Caco-2 (cell line): ENCODE measurements around the gene RIOK3. TPM values are rescaled to one million over a fixed set of nuclear protein-coding genes. Genes with fewer than 3 reads are reported as not detected.

Experiments used
- BruUV-seq: library from RNA; stranded (reverse); fragments of 400-500 nt; replicated peaks from 2 replicates; lab custom pipeline; 2021; lab: Mats Ljungman, UMichigan
- CTCF ChIA-PET: fragments of 300-600 bp; sonication (Branson Sonifier 250); formaldehyde crosslinking; loops from one replicate; lab custom pipeline; 2022; ENCODE audit warnings: antibody characterized with exemption; lab: Charles Lee
- POLR2A ChIA-PET: fragments of 300-600 bp; sonication (Branson Sonifier 250); formaldehyde crosslinking; loops from one replicate; lab custom pipeline; 2022; ENCODE audit warnings: antibody characterized with exemption; lab: Charles Lee
- DNase-seq, 2 experiments: peaks; one replicate each; pipeline versions ENCODE4 v3.0.0 to v3.0.0-alpha.2; 2020 to 2022
- H3K27me3 ChIP-seq: replicated peaks from 2 replicates; pipeline ENCODE4 v1.6.0; 2011; ENCODE audit warnings: low read length; ENCODE audit not compliant: control insufficient read depth, insufficient read depth
- H3K36me3 ChIP-seq: 2 replicates; pipeline ENCODE4 v1.5.1; 2011; ENCODE audit warnings: low read length; ENCODE audit not compliant: control insufficient read depth, insufficient read depth
- H3K4me1 ChIP-seq: fragments of 250-450 bp; sonication (Bioruptor Pico); 2 replicates; pipeline ENCODE4 v1.5.1; 2020; ENCODE audit warnings: mild to moderate bottlenecking
- H3K4me3 ChIP-seq: 2 replicates; pipeline ENCODE4 v1.5.1; 2011; ENCODE audit warnings: low read depth, mild to moderate bottlenecking, control low read depth, low read length
- H3K9me3 ChIP-seq: fragments of 250-450 bp; sonication (Bioruptor Pico); 2 replicates; pipeline ENCODE4 v1.5.1; 2020; ENCODE audit warnings: mild to moderate bottlenecking, moderate library complexity
- H3K27ac Mint-ChIP-seq: one replicate; pipeline ENCODE4 v1.8.0; 2022; ENCODE audit warnings: mixed read lengths; ENCODE audit not compliant: unreplicated experiment
- H3K27me3 Mint-ChIP-seq: one replicate; pipeline ENCODE4 v1.8.0; 2022; ENCODE audit warnings: mixed read lengths; ENCODE audit not compliant: insufficient read depth, unreplicated experiment
- H3K36me3 Mint-ChIP-seq: one replicate; pipeline ENCODE4 v1.8.0; 2022; ENCODE audit warnings: mild to moderate bottlenecking, mixed read lengths; ENCODE audit not compliant: insufficient read depth, unreplicated experiment
- H3K4me1 Mint-ChIP-seq: one replicate; pipeline ENCODE4 v1.8.0; 2022; ENCODE audit warnings: low read depth, mixed read lengths; ENCODE audit not compliant: unreplicated experiment
- H3K4me3 Mint-ChIP-seq: one replicate; pipeline ENCODE4 v1.8.0; 2022; ENCODE audit warnings: mild to moderate bottlenecking, moderate library complexity, mixed read lengths; ENCODE audit not compliant: unreplicated experiment
- H3K9me3 Mint-ChIP-seq: one replicate; pipeline ENCODE4 v1.8.0; 2022; ENCODE audit warnings: mixed read lengths; ENCODE audit not compliant: unreplicated experiment
- intact Hi-C: fragments of 100-400 bp; cut with micrococcal nuclease; formaldehyde crosslinking; loops from one replicate; pipeline ENCODE4 v1.10.0; 2022; ENCODE audit not compliant: unreplicated experiment
- total RNA-seq: library from RNA; stranded (reverse); gene quantifications from 2 replicates; pipeline ENCODE4 v1.2.3, GENCODE V29; 2022
- TF ChIP-seq, protein P1 (sequence below), 2 experiments: fragments of 200-600 bp in 1 of 2; IDR thresholded peaks; 1 replicate in 1 of 2; 2 replicates in 1 of 2; pipeline versions ENCODE4 v1.5.1 to v1.8.0; 2011 to 2022; ENCODE audit warnings: antibody characterized with exemption in 1 of 2, control low read depth in 1 of 2, inconsistent platforms in 1 of 2, low read depth in 1 of 2, low read length in 1 of 2, mild to moderate bottlenecking in 1 of 2, moderate library complexity in 1 of 2; ENCODE audit not compliant: insufficient read depth in 1 of 2, severe bottlenecking in 1 of 2, unreplicated experiment in 1 of 2

Gene RIOK3
- total RNA-seq, 1 experiment from 2014 or later: 32.4 TPM

DNA sequence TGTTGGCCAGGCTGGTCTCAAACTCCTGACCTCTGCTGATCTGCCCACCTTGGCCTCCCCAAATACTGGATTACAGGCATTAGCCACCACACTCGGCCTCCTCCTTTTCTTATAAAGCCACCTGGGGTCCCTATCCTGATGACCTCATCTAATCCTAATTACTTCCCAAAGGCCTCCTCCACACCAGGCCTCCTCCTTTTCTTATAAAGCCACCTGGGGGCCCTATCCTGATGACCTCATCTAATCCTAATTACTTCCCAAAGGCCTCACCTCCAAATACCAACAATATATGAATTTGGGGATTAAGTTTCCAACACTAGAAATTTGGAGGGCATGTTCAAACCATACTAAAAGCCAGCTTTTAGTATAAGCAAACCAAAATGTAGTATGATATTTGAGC, 40.6 kb downstream of the RIOK3 start:
- Histone ChIP-seq H3K4me1 (no peaks in the 10 kb centered on the region), H3K9me3 (no peaks in the 10 kb centered on the region), H3K36me3 (no peaks in the 10 kb centered on the region), H3K4me3 (no peak overlapping the region), H3K27me3 (no peaks in the 10 kb centered on the region)
- TF ChIP-seq, protein P1, sequence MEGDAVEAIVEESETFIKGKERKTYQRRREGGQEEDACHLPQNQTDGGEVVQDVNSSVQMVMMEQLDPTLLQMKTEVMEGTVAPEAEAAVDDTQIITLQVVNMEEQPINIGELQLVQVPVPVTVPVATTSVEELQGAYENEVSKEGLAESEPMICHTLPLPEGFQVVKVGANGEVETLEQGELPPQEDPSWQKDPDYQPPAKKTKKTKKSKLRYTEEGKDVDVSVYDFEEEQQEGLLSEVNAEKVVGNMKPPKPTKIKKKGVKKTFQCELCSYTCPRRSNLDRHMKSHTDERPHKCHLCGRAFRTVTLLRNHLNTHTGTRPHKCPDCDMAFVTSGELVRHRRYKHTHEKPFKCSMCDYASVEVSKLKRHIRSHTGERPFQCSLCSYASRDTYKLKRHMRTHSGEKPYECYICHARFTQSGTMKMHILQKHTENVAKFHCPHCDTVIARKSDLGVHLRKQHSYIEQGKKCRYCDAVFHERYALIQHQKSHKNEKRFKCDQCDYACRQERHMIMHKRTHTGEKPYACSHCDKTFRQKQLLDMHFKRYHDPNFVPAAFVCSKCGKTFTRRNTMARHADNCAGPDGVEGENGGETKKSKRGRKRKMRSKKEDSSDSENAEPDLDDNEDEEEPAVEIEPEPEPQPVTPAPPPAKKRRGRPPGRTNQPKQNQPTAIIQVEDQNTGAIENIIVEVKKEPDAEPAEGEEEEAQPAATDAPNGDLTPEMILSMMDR (IDR thresholded peaks at IDR 0.05; ENCODE audit: insufficient read depth in 1 of 2, low read depth in 1 of 2, low read length in 1 of 2, severe bottlenecking in 1 of 2, unreplicated experiment in 1 of 2): no peak
- no peak for DNase-seq
- Mint-ChIP-seq H3K4me3 (no peak overlapping the region), H3K27me3 (no peaks in the 10 kb centered on the region), H3K36me3 (no peaks in the 10 kb centered on the region), H3K9me3 (no peaks in the 10 kb centered on the region), H3K27ac (no peak overlapping the region), H3K4me1 (no peaks in the 10 kb centered on the region)
- ChIA-PET POLR2A (no interaction called here), CTCF (no interaction called here)
- intact Hi-C loops: no loop called here
- BruUV-seq: no TSS peak

DNA sequence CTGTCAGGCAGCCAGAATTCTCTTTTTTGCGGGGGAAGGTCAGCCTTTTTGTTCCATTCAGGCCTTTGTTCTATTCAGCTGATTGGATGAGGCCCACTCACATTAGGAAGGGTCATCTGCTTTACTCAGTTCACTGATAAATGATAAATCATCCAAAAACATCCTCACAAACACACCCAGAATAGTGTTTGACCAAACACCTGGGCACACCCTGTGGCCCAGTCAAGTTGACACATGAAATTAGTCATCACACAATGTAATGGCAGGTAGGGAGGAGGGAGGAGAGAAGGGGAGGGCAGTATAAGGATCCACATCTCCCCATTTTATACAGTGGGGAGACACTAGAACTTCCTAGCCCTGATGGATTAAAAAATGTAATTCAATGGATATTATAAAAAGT, 41.9 kb downstream of the RIOK3 start:
- H3K4me3 Mint-ChIP-seq: no peak overlapping the region
- TF ChIP-seq, protein P1 (IDR thresholded peaks at IDR 0.05; ENCODE audit: insufficient read depth in 1 of 2, low read depth in 1 of 2, low read length in 1 of 2, severe bottlenecking in 1 of 2, unreplicated experiment in 1 of 2): no peak
- no peak for DNase-seq
- no TSS peak for BruUV-seq
- H3K4me1 Mint-ChIP-seq: no peaks in the 10 kb centered on the region
- H3K27ac Mint-ChIP-seq: no peak overlapping the region
- Histone ChIP-seq H3K4me3 (no peak overlapping the region), H3K36me3 (no peaks in the 10 kb centered on the region), H3K27me3 (no peaks in the 10 kb centered on the region), H3K4me1 (no peaks in the 10 kb centered on the region), H3K9me3 (no peaks in the 10 kb centered on the region)
- H3K27me3 Mint-ChIP-seq: no peaks in the 10 kb centered on the region
- CTCF ChIA-PET: no interaction called here
- no peaks in the 10 kb centered on the region for H3K36me3 Mint-ChIP-seq
- H3K9me3 Mint-ChIP-seq: no peaks in the 10 kb centered on the region
- intact Hi-C loops: no loop called here
- POLR2A ChIA-PET: no interaction called here

DNA sequence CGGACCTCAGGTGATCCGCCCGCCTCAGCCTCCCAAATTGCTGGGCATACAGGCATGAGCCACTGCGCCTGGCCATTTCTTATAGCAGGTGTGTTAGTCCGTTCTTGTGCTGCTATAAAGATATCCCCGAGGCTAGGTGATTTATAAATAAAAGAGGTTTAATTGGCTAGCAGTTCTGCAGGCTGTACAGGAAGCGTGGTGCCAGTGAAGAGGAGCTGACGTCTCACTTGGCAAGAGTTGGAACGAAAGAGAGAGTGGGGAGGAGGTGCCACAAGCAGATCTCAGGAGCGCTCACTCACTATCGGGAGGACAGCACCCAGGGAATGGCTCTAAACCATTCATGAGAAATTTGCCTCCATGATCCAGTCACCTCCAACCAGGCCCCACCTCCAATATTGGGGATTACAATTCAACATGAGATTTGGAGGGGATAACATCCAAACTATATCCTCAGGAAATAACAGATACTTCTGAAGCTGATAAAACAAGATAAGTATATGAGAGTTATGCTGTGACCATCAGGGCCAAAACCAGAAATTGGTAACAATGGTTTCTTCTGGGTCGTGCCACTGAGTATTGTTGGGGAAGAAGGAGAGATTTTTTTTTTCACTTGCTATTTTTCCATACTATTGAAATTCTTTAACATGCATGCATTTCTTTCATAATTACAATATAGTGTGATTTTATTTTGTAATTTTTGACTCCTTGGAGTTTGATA, 42.8 kb downstream of the RIOK3 start:
- Histone ChIP-seq H3K4me1 (no peaks in the 10 kb centered on the region), H3K9me3 (no peaks in the 10 kb centered on the region), H3K4me3 (no peak overlapping the region), H3K36me3 (no peaks in the 10 kb centered on the region), H3K27me3 (no peaks in the 10 kb centered on the region)
- no peaks in the 10 kb centered on the region for H3K36me3 Mint-ChIP-seq
- CTCF ChIA-PET: no interaction called here
- TF ChIP-seq, protein P1 (IDR thresholded peaks at IDR 0.05; ENCODE audit: insufficient read depth in 1 of 2, low read depth in 1 of 2, low read length in 1 of 2, severe bottlenecking in 1 of 2, unreplicated experiment in 1 of 2): no peak
- H3K9me3 Mint-ChIP-seq: no peaks in the 10 kb centered on the region
- POLR2A ChIA-PET: no interaction called here
- no TSS peak for BruUV-seq
- no peaks in the 10 kb centered on the region for H3K27me3 Mint-ChIP-seq
- no peak for DNase-seq
- H3K4me3 Mint-ChIP-seq: no peak overlapping the region
- no peak overlapping the region for H3K27ac Mint-ChIP-seq
- intact Hi-C loops: no loop called here
- H3K4me1 Mint-ChIP-seq: no peaks in the 10 kb centered on the region
